SK-N-SH (cell line): ENCODE data around the gene SNTG2.

Source experiments
- EP300 ChIP-seq, 2 experiments: IDR thresholded peaks; 2 replicates each; pipeline versions ENCODE4 v1.4.0 to v1.6.1; 2012; ENCODE audit warnings: borderline replicate concordance in 1 of 2, low read depth in 1 of 2, low read length in 1 of 2
- RFX5 ChIP-seq: IDR thresholded peaks from 2 replicates; pipeline ENCODE4 v1.6.1; 2012; ENCODE audit warnings: mild to moderate bottlenecking, improper control_type of control experiment, low read length
- TAF1 ChIP-seq: IDR thresholded peaks from 2 replicates; pipeline ENCODE4 v1.6.1; 2012; ENCODE audit warnings: low read depth, mild to moderate bottlenecking, low read length, moderate library complexity, borderline replicate concordance
- TF ChIP-seq, protein P1 (sequence below): fragments of 200-600 bp; sonication (generic); IDR thresholded peaks from 2 replicates; pipeline ENCODE4 v1.6.1; 2017; ENCODE audit warnings: antibody characterized with exemption, mild to moderate bottlenecking, moderate library complexity
- TF ChIP-seq, protein P2 (sequence below): fragments of 150-350 bp; IDR thresholded peaks from 2 replicates; pipeline ENCODE4 v1.6.1; 2017; ENCODE audit warnings: antibody characterized with exemption, low read length, low read depth, borderline replicate concordance
- TF ChIP-seq, protein P3 (sequence below): fragments of 150-350 bp; IDR thresholded peaks from 2 replicates; pipeline ENCODE4 v1.6.1; 2016; ENCODE audit warnings: mild to moderate bottlenecking, low read depth, low read length

DNA sequence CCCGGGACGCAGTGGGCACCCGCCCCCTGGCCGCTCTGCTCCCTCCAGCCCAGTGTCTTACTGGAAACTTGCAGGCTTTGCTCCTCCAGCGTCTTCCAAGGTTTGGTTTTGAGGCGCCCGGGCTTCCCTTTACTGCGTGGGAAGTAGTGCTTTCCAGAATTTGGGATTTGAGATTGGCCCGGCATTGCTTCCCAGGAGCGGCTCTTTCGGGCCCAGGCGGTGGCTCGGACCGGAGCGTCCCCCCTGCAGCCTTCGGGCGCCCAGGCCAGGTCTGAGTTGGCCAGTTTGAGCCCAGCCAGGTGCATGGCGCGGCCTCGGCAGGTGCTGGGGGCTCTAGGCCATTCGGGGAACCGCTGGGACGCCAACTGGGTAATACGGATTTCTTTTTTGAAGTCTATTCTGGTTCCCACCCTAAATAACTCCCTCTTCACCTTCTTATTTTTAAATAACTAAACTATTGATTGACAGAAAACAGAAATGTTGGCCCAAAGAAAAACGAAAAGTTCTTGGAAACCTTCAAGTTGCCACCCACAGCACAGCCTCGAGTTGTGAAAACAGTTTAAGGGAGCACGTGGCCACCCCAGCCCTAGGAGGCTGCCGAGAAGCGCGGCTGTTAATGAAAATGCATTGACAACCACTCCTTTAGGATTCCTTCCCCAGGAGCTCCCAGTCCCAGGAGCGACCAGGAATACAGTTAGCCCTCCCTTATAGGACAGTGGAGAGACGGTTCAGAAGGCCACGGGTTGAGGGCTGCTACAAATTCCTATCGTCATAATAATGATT, 766 bp downstream of the SNTG2 start:
- TF ChIP-seq EP300 (IDR thresholded peaks at IDR 0.05; ENCODE audit: borderline replicate concordance in 1 of 2, low read depth in 1 of 2, low read length in 1 of 2) (no peak), RFX5 (no peak), TAF1 (no peak)
- TF ChIP-seq, protein P1, sequence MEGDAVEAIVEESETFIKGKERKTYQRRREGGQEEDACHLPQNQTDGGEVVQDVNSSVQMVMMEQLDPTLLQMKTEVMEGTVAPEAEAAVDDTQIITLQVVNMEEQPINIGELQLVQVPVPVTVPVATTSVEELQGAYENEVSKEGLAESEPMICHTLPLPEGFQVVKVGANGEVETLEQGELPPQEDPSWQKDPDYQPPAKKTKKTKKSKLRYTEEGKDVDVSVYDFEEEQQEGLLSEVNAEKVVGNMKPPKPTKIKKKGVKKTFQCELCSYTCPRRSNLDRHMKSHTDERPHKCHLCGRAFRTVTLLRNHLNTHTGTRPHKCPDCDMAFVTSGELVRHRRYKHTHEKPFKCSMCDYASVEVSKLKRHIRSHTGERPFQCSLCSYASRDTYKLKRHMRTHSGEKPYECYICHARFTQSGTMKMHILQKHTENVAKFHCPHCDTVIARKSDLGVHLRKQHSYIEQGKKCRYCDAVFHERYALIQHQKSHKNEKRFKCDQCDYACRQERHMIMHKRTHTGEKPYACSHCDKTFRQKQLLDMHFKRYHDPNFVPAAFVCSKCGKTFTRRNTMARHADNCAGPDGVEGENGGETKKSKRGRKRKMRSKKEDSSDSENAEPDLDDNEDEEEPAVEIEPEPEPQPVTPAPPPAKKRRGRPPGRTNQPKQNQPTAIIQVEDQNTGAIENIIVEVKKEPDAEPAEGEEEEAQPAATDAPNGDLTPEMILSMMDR, result no peak
- TF ChIP-seq, protein P2, sequence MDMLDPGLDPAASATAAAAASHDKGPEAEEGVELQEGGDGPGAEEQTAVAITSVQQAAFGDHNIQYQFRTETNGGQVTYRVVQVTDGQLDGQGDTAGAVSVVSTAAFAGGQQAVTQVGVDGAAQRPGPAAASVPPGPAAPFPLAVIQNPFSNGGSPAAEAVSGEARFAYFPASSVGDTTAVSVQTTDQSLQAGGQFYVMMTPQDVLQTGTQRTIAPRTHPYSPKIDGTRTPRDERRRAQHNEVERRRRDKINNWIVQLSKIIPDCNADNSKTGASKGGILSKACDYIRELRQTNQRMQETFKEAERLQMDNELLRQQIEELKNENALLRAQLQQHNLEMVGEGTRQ, result no peak
- TF ChIP-seq, protein P3, sequence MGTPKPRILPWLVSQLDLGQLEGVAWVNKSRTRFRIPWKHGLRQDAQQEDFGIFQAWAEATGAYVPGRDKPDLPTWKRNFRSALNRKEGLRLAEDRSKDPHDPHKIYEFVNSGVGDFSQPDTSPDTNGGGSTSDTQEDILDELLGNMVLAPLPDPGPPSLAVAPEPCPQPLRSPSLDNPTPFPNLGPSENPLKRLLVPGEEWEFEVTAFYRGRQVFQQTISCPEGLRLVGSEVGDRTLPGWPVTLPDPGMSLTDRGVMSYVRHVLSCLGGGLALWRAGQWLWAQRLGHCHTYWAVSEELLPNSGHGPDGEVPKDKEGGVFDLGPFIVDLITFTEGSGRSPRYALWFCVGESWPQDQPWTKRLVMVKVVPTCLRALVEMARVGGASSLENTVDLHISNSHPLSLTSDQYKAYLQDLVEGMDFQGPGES, result no peak
